ENCODE data around the gene F2RL1.
"Not testable (repeated sequence)": the region's sequence is repeated elsewhere in the genome, so short reads cannot be mapped to it uniquely, and the experiment has no call there.

F2RL1 gene

DNA sequence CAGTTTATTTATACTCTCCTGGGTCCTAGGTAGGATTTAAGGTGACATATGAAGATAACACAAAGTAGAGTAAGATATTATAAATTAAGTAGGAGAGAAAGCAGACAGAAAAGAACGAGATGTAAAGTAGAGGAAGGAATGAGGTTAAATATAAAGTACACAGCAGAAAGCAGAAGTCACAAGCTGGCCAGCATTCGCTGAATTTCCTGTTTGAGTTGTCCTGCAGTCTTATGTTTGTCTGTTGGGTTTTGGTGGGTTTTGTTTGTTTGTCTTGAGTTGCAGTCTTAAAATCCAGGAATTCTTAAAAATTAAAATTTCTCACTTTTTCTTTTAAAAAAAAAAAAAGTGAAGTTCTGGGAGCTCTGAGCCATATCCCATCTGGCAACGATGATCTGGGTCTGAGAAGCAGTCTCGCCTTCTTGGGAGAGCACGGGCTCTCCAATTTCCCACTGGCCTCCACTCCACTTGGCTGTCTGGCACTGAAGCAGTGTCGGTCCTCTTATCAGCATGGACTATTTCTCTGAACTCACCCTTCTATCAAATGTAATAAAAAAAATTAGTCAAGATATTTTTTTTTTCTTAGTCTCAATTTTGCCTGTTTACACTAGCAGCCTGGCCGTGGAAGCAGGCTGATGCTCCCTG, 33.0 kb downstream of the F2RL1 start:
- DNase-seq: no peak

DNA sequence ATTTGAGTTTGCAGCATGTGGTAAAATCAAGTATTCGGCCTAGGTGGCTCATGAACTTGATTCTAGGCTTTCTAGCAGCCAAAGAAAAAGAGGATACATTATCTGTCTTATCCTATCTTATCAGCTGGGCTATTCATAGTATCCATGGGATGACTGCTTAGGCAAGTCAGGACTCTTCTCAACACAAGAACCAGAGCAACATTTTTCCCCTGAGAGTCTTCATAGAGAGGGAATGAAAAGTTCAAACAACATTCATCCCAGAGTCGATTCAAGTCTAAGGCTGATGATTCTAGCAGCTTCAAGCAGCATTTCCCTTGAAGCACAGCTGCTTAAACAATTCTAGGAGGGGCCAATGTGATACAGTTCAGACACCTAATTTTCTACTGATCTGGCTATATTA, 33.9 kb downstream of the F2RL1 start:
- no peak for DNase-seq

DNA sequence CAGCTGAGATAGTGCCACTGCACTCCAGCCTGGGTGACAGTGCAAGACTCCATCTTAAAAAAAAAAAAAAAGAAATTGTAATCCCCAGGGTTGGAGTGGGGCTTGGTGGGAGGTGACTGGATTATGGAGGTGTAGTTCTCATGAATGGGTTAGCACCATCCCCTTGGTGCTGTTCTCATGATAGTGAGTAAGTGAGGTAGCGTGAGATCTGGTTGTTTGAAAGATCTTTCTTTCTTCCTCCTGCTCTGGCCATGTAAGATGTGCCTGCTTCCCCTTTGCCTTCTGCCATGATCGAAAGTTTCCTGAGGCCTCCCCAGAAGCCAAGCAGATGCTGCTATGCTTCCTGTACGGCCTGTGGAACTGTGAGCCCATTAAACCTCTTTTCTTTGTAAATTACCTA, 34.9 kb downstream of the F2RL1 start:
- not testable (repeated sequence) for DNase-seq

DNA sequence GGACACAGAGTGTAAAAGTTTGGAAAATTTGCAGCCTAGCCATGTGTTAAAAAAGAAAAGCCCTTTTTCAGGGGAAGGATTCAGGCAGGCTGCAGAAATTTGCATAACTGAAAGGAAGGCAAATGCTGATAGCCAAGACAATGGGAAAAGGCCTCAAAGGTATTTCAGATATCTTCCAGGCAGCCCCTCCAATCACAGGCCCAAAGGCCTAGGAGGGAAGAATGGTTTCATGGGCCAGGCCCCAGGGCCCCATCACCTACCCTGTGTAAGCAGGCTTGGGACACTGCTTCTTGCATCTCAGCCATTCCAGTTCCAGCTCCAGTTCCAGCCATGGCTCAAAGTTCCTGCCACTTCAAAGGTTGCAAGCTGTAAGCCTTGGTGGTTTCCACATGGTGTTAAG, 35.8 kb downstream of the F2RL1 start:
- DNase-seq: no peak

DNA sequence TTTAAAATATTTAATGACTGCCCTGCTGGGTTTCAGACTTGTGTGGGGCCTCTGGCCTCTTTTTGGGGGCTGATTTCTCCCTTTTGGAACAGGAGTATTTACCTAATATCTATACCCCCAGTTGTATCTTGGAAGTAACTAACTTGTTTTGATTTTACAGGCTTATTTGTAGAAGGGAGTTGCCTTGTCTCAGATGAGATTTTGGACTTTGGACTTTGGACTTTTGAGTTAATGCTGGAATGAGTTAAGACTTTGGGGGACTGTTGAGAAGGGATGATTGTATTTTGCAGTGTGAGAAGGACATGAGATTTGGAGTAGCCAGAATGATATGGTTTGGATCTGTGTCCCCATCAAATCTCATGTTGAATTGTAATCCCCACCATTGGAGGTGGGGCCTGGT, 36.7 kb downstream of the F2RL1 start:
- DNase-seq: not testable (repeated sequence)

DNA sequence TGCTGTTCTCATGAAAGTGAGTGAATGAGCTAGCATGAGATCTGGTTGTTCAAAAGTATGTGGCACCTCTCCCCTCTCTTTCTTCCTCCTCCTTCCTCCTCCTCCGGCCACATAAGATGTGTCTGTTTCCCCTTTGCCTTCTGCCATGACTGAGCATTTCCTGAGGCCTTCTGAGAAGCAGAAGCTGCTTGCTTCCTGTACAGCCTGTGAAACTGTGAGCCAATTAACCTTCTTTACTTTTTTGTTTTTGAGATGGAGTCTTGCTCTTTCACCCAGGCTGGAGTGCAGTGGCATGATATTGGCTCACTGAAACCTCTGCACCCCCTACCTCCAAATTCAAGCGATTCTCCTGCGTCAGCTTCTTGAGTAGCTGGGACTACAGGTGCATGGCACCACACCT, 37.1 kb downstream of the F2RL1 start:
- no peak for DNase-seq

DNA sequence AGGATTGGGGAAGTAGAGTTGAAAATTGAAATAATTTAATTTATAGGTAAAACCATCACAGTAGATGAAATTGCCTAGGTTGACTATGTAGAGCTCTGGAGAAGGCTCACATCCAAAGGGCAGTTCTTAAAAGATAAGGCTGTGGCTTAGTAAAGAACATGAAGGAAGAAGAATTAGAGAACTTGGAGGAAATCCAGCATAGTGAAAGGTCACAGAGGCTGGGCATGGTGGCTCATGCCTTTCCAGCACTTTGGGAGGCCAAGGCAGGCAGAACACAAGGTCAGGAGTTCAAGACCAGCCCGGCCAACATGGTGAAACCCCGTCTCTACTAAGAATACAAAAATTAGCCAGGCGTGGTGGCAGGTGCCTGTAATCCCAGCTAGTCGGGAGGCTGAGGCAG, 38.0 kb downstream of the F2RL1 start:
- DNase-seq: not testable (repeated sequence)

DNA sequence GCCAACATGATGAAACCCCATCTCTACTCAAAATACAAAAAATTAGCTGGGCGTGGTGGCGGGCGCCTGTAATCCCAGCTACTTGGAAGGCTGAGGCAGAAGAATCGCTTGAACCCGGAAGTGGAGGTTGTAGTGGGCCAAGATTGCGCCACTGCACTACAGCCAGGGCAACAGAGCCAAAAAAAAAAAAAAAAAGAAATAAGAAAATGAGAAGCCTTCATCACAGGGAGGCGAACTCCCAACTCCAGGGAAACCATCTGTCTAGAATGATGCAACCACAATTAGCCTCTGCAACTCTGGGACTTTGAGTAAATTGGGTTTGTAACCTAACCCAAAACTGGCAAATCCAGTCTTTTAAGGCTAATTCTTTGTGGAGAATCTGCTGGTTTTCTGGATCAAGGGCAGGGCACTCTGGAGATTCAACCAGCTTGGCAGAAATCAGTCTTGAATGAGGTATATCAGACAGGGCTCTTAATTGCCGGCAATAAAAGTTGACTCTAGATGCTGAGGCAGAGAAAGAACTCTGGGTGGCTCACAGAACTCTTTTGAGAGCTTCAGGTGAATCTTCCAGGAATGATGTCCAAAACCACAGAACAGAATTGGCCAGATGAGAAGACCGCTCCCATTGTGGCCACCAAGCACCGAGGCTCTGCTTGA, 40.9 kb downstream of the F2RL1 start:
- no peak for DNase-seq

DNA sequence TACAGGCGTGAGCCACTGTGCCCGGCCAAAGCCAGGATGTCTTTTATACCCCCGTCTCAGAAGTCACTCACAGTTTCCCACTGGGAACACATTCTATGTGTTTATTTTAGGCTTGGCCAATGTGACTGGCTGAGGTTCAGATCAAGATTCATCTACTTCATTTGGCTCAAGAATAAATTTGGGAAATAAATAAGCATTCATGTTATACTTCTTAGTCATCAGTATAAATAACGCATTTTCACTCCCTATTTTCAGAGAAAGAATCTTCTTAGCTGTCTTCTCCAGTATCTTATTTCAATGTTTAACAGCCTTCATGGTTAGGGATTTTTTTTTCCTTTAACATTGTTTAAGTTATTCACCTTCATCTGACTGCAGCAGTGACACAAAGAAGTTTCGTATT, 42.8 kb downstream of the F2RL1 start:
- no peak for DNase-seq

DNA sequence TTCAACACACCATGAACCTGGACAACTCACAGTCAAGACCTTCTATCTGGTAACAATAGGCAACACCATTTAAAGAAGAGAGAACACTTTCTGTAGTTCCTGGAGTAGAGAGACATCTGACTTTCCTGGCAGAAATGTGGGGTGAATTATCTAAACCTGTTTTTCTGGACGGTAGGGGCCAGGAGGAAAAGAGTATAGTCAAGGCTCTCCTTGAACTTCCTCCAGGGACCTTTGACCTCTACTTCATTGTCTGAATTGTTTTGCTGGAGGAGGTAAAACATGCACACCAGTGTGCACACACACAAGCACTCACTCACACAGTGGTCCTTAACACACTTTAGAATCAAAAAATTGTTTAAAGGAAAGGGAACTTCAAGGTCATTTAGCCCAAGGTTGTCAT, 44.2 kb downstream of the F2RL1 start:
- DNase-seq: no peak

DNA sequence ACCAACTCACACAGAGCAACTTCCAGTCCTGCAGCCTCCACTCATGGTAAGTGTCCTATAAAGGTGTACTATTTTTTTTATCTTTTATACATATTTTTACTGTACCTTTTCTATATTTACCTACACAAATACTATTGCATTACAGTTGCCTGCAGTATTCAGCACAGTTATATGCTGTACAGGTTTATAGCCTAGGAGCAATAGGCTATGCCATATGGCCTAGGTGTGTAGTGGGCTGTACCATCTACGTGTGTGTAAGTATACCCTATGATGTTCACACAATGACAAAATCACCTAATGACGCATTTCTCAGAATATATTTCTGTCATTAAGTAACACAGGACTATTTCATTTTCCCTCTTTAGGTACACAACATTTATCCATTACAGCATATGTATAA, 47.7 kb downstream of the F2RL1 start:
- DNase-seq: no peak

DNA sequence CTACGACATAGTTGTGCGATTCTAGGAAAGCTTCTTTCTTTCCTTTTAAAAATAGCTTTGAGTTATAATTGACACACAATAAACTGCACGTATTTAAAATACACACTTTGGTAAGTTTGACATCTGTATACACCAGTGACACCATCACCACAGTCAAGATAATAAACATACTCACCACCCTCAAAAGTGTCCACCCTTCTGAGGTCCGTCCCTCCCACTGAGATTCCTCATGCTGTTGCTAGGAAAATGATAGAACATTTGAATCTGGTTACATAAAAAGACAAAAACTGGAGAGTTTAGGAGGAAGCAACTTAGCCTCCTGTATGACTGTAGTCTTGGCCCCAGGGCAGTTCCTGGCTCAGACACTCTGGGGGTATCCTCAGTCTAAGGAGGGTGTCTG, 48.2 kb downstream of the F2RL1 start:
- DNase-seq: no peak

DNA sequence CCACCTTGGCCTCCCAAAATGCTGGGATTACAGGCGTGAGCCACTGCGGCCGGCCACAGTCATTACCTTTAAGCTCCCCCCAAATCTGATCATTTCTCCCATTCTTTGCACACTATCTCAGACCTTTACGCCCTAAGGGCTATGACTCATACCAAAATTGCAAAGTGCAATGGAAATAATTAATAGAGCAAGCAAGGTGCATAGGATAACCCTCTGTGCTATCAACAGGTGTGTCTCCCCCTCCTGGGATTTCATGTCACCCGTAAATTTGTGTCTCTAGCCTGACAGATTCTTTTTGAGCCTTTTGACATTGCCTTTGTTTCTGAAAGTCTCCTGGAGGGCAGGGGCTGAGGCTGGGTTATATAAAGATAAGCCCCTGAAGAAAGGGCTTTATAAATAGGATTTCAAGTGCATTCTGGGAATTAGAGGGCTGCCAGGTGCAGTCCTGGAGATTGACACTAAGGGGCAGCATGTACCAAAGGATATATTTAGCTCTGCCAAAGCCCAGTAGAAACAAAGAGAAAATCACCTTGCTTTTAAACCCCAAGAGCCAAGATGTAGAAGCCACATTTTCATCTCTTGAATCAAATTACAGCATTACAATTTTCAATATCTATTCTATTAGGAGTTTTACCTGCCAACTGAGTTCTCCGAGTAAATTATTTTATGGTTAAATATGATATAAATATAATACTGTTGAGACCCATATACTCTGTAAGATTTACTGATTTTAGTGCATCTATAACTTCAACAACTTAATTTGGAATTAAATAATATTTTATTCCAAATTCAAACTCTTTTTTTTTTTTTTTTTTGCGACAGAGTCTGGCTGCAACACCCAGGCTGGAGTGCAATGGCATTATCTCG, 49.2 kb downstream of the F2RL1 start:
- DNase-seq: peak; percentile 20

DNA sequence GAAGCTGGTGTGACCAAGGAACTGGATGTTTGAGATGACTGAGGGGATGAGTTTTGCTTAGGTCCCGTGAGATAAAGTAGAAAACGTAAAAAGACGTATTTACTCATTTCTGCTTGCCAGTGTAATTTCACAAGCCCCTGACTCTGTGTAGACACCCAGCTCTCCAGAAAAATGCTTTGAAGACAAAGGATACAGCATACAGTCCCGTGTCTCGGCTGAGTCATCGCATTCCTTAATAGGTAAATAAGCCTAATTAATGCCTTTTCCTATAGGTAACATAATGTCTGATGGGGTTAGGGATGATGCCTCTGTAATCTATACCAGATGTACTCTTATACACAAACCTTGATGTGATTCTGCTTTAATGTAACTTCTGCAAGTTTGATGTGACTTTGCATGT, 51.2 kb downstream of the F2RL1 start:
- DNase-seq: no peak

DNA sequence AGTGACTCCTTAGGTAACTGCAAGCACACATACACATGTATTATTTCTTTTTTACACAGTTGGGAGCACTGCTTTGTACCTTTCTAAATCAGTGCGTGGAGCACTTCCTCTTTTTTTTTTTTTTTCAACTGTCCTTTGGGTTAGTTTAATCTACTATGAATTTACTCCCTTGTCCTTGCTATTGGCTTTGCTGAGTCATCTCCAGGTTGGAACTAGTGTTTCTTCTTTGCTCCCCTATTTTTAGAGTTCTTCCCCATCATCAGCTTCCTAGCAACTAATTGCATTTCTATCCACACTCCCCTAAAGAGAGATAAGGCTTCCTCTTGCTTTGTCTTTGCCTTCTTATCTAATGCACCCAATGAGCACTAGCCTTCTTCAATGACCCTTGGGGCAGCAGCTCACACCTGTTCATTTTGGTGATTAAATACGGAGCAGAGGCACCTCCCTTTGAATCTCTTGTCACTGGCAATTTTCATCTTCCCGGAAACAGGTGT, 55.3 kb downstream of the F2RL1 start:
- no peak for DNase-seq
